HL-60 (cell line): ENCODE measurements around the gene AFF2.

Experiments
- DNase-seq, 2 experiments: peaks; one replicate each; pipeline ENCODE4 v3.0.0-alpha.2; 2010 to 2020; ENCODE audit warnings: low read depth in 1 of 2, low spot score in 1 of 2
- H3K27ac ChIP-seq: fragments of 250-450 bp; sonication (Bioruptor Pico); replicated peaks from 2 replicates; pipeline ENCODE4 v1.5.1; 2020; ENCODE audit warnings: mild to moderate bottlenecking, moderate library complexity
- H3K27me3 ChIP-seq: fragments of 250-450 bp; sonication (Bioruptor Pico); 2 replicates; pipeline ENCODE4 v1.5.1; 2021; ENCODE audit warnings: mild to moderate bottlenecking, moderate library complexity; ENCODE audit not compliant: insufficient read depth, poor library complexity, severe bottlenecking
- H3K4me3 ChIP-seq: replicated peaks from 2 replicates; pipeline ENCODE4 v1.5.1; 2011; ENCODE audit warnings: mild to moderate bottlenecking, control low read depth, low read length; ENCODE audit not compliant: insufficient read depth
- GABPA ChIP-seq: IDR thresholded peaks from 2 replicates; pipeline ENCODE4 v1.6.1; 2012; ENCODE audit warnings: low read depth
- POLR2AphosphoS5 ChIP-seq: IDR thresholded peaks from 2 replicates; pipeline ENCODE4 v1.6.1; 2012; ENCODE audit warnings: low read depth
- REST ChIP-seq: IDR thresholded peaks from 2 replicates; pipeline ENCODE4 v1.6.1; 2012; ENCODE audit warnings: low read depth; ENCODE audit not compliant: insufficient replicate concordance
- SPI1 ChIP-seq: IDR thresholded peaks from 2 replicates; pipeline ENCODE4 v1.6.1; 2012; ENCODE audit warnings: low read depth, mild to moderate bottlenecking, borderline replicate concordance
- long read RNA-seq: library from polyadenylated mRNA; unstranded; transcript quantifications from one replicate; pipeline ENCODE4 v2.0.0, GENCODE V29; 2020
- TF ChIP-seq, protein P1 (sequence below): IDR thresholded peaks from one replicate; pipeline ENCODE4 v1.5.1; 2011; ENCODE audit warnings: low read length, control low read depth, inconsistent platforms; ENCODE audit not compliant: insufficient read depth

The AFF2 gene
- long read RNA-seq, partial matches to known transcripts = 0 of 1 reads
- long read RNA-seq, other reads (novel, unspliced or antisense) = 1 of 1 reads

DNA sequence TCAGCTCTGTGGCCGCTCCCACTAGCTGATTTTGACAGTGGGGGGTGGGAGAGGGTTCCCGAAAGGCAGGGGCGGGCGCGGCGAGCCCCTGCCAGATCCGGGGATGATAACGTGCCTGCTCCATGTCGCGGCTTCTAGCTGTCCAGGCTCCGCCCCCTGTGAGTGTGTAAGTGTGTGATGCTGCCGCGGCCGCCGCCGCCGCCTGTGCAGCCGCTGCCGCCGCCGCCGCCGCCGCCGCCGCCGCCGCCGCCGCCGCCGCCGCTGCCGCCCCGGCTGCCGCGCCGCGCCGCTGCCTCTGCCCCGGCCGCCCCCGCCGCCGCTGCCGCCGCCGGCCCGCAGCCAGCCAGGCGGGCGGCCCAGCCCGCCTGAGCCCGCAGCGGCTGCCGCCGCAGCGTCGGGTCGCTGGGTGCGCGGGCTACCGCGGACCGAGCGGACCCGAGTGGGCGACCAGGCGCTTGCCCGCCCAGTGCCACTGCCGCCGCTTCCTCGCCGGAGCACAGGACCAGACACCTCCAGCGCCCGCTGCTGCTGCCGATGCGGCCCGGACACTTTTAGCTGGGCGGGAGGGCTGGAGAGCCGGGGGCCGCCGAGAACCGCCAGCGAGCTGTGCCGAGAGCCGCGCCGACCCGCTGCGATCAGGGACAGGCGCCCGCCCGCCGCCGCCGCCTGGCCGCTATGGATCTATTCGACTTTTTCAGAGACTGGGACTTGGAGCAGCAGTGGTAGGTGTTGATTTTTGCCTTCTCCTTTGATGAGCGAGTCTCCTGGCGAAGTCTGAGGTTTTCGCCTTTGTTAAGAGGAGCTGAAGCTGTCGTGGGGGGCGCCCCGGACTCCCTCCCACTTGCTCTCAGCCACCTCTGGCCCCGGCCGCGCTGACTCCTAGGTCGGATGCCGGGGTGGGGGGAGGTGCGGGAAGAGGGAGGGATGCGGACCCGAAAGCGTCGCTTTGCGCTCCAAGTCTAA lies at the start of gene AFF2:
TSS of gene AFF2 (plus strand) at position 195 of the 963 bp plus-strand sequence. CDS start at position 676, 481 bp downstream.
- Histone ChIP-seq H3K4me3 (peak within 1 kb of the TSS; percentile 42), H3K27ac (peak within 1 kb of the TSS; percentile 73), H3K27me3 (no peaks in the 10 kb centered on the region)
- no peak for TF ChIP-seq SPI1
- TF ChIP-seq GABPA = no peak
- no peak for TF ChIP-seq POLR2AphosphoS5
- TF ChIP-seq REST = no peak
- TF ChIP-seq, protein P1, sequence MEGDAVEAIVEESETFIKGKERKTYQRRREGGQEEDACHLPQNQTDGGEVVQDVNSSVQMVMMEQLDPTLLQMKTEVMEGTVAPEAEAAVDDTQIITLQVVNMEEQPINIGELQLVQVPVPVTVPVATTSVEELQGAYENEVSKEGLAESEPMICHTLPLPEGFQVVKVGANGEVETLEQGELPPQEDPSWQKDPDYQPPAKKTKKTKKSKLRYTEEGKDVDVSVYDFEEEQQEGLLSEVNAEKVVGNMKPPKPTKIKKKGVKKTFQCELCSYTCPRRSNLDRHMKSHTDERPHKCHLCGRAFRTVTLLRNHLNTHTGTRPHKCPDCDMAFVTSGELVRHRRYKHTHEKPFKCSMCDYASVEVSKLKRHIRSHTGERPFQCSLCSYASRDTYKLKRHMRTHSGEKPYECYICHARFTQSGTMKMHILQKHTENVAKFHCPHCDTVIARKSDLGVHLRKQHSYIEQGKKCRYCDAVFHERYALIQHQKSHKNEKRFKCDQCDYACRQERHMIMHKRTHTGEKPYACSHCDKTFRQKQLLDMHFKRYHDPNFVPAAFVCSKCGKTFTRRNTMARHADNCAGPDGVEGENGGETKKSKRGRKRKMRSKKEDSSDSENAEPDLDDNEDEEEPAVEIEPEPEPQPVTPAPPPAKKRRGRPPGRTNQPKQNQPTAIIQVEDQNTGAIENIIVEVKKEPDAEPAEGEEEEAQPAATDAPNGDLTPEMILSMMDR = no peak
- DNase-seq = peak in 1 of 2 experiments; percentile 59

DNA sequence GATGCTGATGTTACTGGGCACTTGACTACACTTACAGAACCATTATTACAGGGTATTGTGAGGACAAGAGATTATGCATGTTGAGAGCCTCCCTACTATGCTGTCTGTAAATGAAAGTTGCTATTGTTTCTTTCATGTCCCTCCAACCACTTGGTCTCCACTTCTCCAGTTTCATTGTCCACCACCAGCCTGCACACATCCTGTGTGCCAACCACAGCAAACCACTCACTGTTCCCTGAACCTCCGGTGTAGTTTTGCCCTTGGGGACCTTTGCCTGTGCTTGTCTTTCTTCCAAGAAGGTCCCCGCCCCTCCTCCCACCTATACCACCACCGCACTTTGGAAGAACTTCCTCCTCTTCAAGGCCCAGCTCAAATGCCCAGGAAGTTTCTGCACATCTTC lies 43.1 kb upstream of the AFF2 start:
- peak in 1 of 2 experiments; percentile 23 for DNase-seq
- Histone ChIP-seq H3K27ac (no peak overlapping the region), H3K4me3 (no peak overlapping the region), H3K27me3 (no peaks in the 10 kb centered on the region)
- TF ChIP-seq SPI1 (no peak), GABPA (no peak), REST (no peak), POLR2AphosphoS5 (no peak)
- TF ChIP-seq, protein P1 = no peak

- TF ChIP-seq REST (no peak), SPI1 (peak; percentile 87)
- H3K27ac ChIP-seq = no peak overlapping the region
- no peak overlapping the region for H3K4me3 ChIP-seq
- no peaks in the 10 kb centered on the region for H3K27me3 ChIP-seq
- DNase-seq = peak in 1 of 2 experiments; percentile 17
Measured at GRCh38 chrX:148459343-148459742, 41.1 kb upstream of the AFF2 start.
